ENCODE measurements around the gene GBX1. TPM values are rescaled to one million over a fixed set of nuclear protein-coding genes. Genes with fewer than 3 reads are reported as not detected.

Gene GBX1
- total and polyA plus RNA-seq, 2 donors (not counting 1 experiment from before 2014, with no cell fraction given): not detected

DNA sequence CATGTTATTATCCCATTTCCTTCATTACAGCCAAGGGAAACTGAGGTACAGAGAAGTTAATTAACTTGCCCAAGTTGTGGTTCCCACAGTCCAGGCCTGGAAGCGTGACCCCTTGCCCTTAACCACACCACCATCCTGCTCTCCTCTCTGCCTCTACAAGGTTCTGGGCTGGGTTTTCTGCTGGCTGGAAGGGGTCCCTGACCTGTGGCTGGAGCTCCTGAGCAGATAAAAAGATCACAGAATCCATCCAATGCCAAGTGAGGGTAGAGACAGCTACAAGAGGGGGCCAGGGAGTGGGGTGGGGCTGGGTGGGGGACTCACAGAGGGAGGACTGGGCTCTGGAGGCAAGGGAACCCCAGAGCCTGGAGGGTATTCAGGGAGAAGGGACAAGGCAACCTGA is 9.8 kb upstream of the GBX1 start:
- Histone ChIP-seq H3K4me2 (ENCODE audit: extremely low read depth, insufficient read depth, low read length) (no peak overlapping the region), H2AFZ (ENCODE audit: low read length) (no peak overlapping the region), H3K9me3 (ENCODE audit: control insufficient read depth, insufficient read depth, low read depth, low read length) (no peaks in the 10 kb centered on the region), H3K4me3 (replicated peaks in 1 of 4; ENCODE audit: control extremely low read depth in 1 of 4, insufficient read depth in 1 of 4, low read depth in 3 of 4, low read length in 4 of 4) (no peak overlapping the region), H3K27me3 (ENCODE audit: control insufficient read depth, insufficient read depth, low read length) (peaks cover 13% of the 10 kb centered on the region), H4K20me1 (ENCODE audit: control insufficient read depth, extremely low read depth, insufficient read depth, low read length) (no peaks in the 10 kb centered on the region), H3K36me3 (ENCODE audit: control insufficient read depth, insufficient read depth, low read length) (no peaks in the 10 kb centered on the region), H3K9ac (ENCODE audit: insufficient read depth, low read length) (no peak overlapping the region), H3K4me1 (ENCODE audit: control insufficient read depth, extremely low read depth, insufficient read depth, low read length) (no peaks in the 10 kb centered on the region), H3K27ac (ENCODE audit: insufficient read depth, low read length) (no peak overlapping the region), H3K79me2 (ENCODE audit: control insufficient read depth, insufficient read depth, low read length) (no peaks in the 10 kb centered on the region)
- DNase-seq (ENCODE audit: low read depth in 2 of 2): no peak
- TF ChIP-seq EZH2 (IDR thresholded peaks at IDR 0.05; ENCODE audit: low read length, missing control alignments): no peak
- TF ChIP-seq, protein P1, sequence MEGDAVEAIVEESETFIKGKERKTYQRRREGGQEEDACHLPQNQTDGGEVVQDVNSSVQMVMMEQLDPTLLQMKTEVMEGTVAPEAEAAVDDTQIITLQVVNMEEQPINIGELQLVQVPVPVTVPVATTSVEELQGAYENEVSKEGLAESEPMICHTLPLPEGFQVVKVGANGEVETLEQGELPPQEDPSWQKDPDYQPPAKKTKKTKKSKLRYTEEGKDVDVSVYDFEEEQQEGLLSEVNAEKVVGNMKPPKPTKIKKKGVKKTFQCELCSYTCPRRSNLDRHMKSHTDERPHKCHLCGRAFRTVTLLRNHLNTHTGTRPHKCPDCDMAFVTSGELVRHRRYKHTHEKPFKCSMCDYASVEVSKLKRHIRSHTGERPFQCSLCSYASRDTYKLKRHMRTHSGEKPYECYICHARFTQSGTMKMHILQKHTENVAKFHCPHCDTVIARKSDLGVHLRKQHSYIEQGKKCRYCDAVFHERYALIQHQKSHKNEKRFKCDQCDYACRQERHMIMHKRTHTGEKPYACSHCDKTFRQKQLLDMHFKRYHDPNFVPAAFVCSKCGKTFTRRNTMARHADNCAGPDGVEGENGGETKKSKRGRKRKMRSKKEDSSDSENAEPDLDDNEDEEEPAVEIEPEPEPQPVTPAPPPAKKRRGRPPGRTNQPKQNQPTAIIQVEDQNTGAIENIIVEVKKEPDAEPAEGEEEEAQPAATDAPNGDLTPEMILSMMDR (conservative IDR thresholded peaks at IDR 0.05 in 1 of 2, IDR thresholded peaks at IDR 0.05 in 1 of 2; ENCODE audit: low read depth in 1 of 2, low read length in 2 of 2): no peak

- Histone ChIP-seq H3K4me1 (ENCODE audit: control insufficient read depth, extremely low read depth, insufficient read depth, low read length) (no peaks in the 10 kb centered on the region), H3K36me3 (ENCODE audit: control insufficient read depth, insufficient read depth, low read length) (no peaks in the 10 kb centered on the region), H3K9me3 (ENCODE audit: control insufficient read depth, insufficient read depth, low read depth, low read length) (no peaks in the 10 kb centered on the region), H3K4me3 (replicated peaks in 1 of 4; ENCODE audit: control extremely low read depth in 1 of 4, insufficient read depth in 1 of 4, low read depth in 3 of 4, low read length in 4 of 4) (no peak overlapping the region), H4K20me1 (ENCODE audit: control insufficient read depth, extremely low read depth, insufficient read depth, low read length) (no peaks in the 10 kb centered on the region), H2AFZ (ENCODE audit: low read length) (no peak overlapping the region), H3K27me3 (ENCODE audit: control insufficient read depth, insufficient read depth, low read length) (peaks cover 13% of the 10 kb centered on the region), H3K27ac (ENCODE audit: insufficient read depth, low read length) (no peak overlapping the region), H3K4me2 (ENCODE audit: extremely low read depth, insufficient read depth, low read length) (no peak overlapping the region), H3K79me2 (ENCODE audit: control insufficient read depth, insufficient read depth, low read length) (no peaks in the 10 kb centered on the region), H3K9ac (ENCODE audit: insufficient read depth, low read length) (no peak overlapping the region)
- TF ChIP-seq, protein P1 (conservative IDR thresholded peaks at IDR 0.05 in 1 of 2, IDR thresholded peaks at IDR 0.05 in 1 of 2; ENCODE audit: low read depth in 1 of 2, low read length in 2 of 2): no peak
- TF ChIP-seq EZH2 (IDR thresholded peaks at IDR 0.05; ENCODE audit: low read length, missing control alignments): no peak
- no peak for DNase-seq (ENCODE audit: low read depth in 2 of 2)
Observed at GRCh38 chr7:151176401-151176800, 8.9 kb upstream of the GBX1 start.

GRCh38 chr7:151175793-151176311 is 8.4 kb upstream of the GBX1 start:
- H2AFZ ChIP-seq (ENCODE audit: low read length): no peak overlapping the region
- H3K9ac ChIP-seq (ENCODE audit: insufficient read depth, low read length): no peak overlapping the region
- DNase-seq (ENCODE audit: low read depth in 2 of 2): no peak
- H3K4me3 ChIP-seq (replicated peaks in 1 of 4; ENCODE audit: control extremely low read depth in 1 of 4, insufficient read depth in 1 of 4, low read depth in 3 of 4, low read length in 4 of 4): no peak overlapping the region
- no peak for TF ChIP-seq EZH2 (IDR thresholded peaks at IDR 0.05; ENCODE audit: low read length, missing control alignments)
- TF ChIP-seq, protein P1 (conservative IDR thresholded peaks at IDR 0.05 in 1 of 2, IDR thresholded peaks at IDR 0.05 in 1 of 2; ENCODE audit: low read depth in 1 of 2, low read length in 2 of 2): no peak
- no peaks in the 10 kb centered on the region for H4K20me1 ChIP-seq (ENCODE audit: control insufficient read depth, extremely low read depth, insufficient read depth, low read length)
- H3K27me3 ChIP-seq (ENCODE audit: control insufficient read depth, insufficient read depth, low read length): peaks cover 10% of the 10 kb centered on the region
- no peaks in the 10 kb centered on the region for H3K9me3 ChIP-seq (ENCODE audit: control insufficient read depth, insufficient read depth, low read depth, low read length)
- H3K4me2 ChIP-seq (ENCODE audit: extremely low read depth, insufficient read depth, low read length): no peak overlapping the region
- no peaks in the 10 kb centered on the region for H3K4me1 ChIP-seq (ENCODE audit: control insufficient read depth, extremely low read depth, insufficient read depth, low read length)
- H3K27ac ChIP-seq (ENCODE audit: insufficient read depth, low read length): no peak overlapping the region
- no peaks in the 10 kb centered on the region for H3K79me2 ChIP-seq (ENCODE audit: control insufficient read depth, insufficient read depth, low read length)
- H3K36me3 ChIP-seq (ENCODE audit: control insufficient read depth, insufficient read depth, low read length): no peaks in the 10 kb centered on the region

Data from fibroblast of lung (primary cell).